NCI-H1930 (cell line): ENCODE data around the gene PSMB5.

Source experiments
- DNase-seq, 2 experiments: peaks; one replicate each; lab custom pipeline; 2025; lab: John Stamatoyannopoulos, UW

PSMB5 gene

GRCh38 chr14:23034498-23035302 lies at the start of gene PSMB5:
Gene PSMB5, minus strand, starts transcription at chr14:23034900. Its CDS starts 19 bp downstream, at chr14:23034881.
- DNase-seq: no peak

GRCh38 chr14:23080474-23080873 lies 45.8 kb upstream of the PSMB5 start:
- no peak for DNase-seq

- no peak for DNase-seq
Measured at GRCh38 chr14:23079716-23080115, 45.0 kb upstream of the PSMB5 start.

- no peak for DNase-seq
Measured at GRCh38 chr14:23078692-23079116, 44.0 kb upstream of the PSMB5 start.

DNA sequence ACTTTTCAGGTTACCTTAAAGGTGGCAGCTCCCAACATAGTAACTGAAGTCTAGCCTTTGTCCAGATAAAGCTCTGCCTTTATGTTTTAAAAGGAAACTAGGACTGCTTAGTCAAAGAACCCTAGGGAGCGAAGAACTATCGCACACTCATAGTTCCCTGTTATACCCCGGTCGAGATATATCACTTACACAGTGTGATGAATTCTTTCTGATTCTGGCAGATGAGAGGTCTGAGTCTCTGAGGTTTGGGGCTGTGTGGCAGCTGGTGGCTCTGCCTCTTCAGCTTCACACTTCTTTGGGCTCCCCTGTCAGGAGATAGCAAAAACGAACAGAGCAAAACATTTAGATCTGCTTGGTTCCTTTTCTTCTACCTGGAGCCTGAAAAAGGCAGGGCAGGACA lies 43.3 kb upstream of the PSMB5 start:
- DNase-seq: no peak

- no peak for DNase-seq
Measured at GRCh38 chr14:23076785-23077408, 42.2 kb upstream of the PSMB5 start.

- DNase-seq: no peak
Measured at GRCh38 chr14:23074906-23075305, 40.2 kb upstream of the PSMB5 start.

DNA sequence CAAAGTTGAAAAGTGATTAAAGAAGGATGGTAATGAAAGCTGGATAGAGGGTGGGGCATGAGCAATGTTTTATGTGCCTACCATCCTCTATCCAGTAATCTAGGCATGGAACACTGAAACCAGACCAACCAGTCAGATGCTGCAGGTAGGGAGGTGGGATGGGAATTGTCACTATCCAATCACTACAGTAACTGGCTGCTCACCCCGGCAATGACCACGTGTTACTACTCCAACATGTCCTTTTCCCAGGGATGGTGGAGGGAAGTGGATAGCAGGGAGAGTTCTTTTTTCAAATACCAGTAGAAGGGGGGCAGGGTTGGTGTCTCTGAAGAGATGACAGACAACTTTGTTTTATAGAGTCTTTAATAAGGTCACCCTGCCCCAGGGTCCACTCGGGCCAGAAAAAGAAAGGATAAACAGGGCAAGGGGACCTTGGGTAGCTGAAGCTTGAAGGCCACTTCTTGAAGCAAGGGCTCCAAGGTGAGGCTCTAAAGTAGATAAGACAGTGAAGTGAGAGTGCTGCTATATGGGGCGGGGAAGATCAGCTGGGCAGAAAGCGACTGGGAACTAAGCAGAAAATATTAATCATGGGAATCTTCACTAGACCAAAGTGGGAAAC lies 37.3 kb upstream of the PSMB5 start:
- no peak for DNase-seq

DNA sequence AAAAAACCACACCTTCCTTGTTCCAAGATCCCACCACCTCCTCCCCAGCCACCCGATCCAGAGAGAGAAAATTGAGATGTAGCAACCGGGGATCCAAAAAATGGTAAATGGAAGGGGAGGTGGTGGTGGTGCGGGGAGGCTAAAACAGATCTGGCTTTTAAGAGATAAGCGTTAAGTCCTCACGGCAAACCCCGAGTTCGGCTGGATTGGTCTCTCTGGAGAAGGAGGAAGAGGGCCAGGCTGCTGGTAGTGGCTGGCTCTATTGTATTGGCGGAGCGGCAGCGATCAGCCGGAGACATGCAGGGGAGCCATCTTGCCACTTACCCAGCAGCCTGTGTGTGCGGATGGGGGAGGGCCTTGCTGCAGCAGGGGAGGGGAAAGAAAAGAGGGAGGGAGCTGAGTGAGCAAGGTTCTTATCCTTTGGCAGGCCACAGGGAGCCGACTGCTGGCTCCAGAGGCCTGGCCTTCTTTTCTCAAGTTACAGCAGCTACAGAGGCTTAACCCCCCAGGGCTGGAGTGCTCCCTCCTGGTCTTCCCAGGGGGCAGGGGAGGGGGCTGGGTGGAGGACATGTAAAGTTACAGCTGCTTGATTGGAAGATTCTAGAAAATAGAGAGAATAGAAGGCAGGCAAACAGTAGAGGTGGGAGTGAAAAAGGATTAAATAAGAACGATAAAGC lies 36.7 kb upstream of the PSMB5 start:
- no peak for DNase-seq

GRCh38 chr14:23070262-23071129 lies 35.8 kb upstream of the PSMB5 start:
- DNase-seq: no peak

- no peak for DNase-seq
Measured at GRCh38 chr14:23069413-23069806, 34.7 kb upstream of the PSMB5 start.

DNA sequence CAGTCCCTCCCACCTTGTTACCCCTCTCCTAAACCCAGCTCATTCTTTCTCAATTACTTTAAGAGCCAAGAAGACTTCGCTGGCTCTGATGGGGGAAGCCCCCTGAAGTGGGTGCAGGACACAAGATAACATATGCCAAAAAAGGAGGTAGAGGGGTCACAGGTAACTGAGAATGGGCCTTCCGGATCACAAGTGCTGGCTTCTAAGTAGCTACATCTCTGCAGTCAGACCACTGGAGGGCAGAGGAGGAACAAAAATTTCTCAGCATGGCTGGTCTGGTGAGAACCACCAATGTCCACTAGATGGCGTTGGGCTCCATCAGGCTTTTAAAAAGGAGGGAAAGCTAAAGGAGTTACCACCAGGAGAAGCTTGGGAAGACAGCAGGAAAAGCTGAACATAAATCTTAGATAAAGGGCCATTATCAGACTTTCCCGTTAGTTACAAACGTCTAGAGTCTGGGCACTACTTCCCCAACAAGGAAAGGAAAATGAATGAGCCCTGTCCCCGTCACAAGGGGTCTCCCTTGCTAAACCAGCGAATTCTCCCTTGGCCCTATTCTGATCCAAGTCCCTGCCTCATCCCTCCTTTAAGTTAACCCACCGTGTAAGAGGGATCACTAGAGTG lies 34.2 kb upstream of the PSMB5 start:
- DNase-seq: no peak

DNA sequence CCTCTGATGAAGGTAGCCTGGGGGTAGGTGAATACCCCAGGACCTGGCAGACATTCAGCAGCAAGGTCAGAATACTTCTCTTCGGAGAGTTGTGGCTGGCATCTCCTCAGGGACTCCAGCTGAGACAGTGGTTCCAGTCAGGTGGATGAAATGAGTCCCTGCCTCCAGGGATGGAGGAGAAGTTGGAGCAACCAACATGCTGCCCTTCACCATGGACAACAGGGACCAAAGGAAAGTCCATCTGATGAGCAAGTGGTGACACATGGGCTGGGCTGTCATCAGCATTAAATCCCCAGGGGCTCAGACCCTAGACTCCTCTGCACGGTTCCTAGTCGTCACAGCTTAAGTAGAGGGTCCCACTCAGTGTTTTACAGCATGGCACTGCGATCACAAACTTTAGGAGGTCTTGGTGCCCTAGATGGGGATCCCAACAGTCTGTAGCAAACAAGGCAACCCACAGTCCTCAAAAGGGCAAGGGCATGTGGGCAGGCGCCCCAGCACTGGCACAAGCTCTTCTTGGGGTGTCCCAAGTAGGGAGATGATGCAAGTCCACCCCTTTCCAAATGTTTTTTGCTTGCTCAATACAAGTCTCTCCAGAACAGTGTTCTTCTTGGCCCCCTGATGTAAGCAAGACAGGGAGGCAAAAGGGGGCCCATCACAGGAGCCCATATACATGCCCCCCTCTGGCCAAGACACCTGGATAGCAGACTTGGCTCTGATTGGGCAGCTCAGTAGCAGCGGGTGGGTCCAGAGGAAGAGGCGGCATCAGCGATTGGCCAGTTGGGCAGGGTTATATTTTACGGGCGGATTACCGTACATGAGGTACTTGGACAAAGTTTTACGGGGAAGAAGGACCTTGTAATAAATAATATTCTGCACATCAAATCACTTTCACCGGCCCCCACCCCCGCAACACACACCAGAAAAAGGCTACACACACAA lies 33.4 kb upstream of the PSMB5 start:
- DNase-seq: no peak

DNA sequence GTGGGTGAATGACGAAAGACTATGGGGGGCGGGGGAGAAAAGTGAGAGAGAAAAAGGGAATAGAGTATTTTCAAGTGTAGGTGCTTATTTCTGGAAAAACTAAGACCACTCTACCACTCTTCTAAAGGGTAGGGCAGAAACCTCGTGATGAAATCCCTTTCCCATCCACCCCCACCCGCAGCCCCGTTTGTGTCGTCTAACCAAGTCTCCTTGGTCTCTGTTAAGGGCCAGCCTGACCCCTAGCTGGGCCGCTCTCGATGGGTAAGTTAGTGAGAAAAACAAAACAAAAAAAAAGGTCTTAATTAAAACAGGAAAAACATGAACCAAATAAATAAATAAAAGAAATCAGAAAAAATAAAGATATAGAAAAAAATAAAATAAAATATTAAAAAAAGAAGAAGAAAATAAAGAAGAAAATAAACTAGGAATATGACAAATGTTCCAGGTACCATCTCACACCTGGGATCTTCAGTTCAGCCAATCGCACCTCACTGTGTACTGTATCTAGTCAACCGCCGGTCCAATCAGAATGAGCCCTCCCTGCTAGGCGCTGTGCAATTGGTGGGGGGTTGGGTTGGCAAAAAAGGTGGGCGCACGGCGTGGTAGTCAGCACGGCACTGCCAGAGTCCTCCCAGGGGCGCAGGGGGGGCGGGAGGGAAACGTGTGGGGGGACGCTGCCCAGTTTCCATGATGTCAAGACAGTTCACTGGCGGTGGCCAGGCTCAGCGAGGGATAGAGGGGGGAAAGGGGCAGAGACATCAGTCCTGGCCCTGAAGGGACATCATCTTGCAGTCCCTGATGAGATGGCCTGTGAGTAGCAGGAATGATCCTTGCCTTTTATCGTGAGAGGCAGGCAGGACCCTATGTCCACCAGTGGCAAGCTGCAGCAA lies 32.4 kb upstream of the PSMB5 start:
- DNase-seq: no peak

GRCh38 chr14:23066368-23066767 lies 31.7 kb upstream of the PSMB5 start:
- DNase-seq: no peak

- DNase-seq: no peak
Measured at GRCh38 chr14:23063601-23064000, 28.9 kb upstream of the PSMB5 start.

GRCh38 chr14:23062002-23062401 lies 27.3 kb upstream of the PSMB5 start:
- DNase-seq: no peak

DNA sequence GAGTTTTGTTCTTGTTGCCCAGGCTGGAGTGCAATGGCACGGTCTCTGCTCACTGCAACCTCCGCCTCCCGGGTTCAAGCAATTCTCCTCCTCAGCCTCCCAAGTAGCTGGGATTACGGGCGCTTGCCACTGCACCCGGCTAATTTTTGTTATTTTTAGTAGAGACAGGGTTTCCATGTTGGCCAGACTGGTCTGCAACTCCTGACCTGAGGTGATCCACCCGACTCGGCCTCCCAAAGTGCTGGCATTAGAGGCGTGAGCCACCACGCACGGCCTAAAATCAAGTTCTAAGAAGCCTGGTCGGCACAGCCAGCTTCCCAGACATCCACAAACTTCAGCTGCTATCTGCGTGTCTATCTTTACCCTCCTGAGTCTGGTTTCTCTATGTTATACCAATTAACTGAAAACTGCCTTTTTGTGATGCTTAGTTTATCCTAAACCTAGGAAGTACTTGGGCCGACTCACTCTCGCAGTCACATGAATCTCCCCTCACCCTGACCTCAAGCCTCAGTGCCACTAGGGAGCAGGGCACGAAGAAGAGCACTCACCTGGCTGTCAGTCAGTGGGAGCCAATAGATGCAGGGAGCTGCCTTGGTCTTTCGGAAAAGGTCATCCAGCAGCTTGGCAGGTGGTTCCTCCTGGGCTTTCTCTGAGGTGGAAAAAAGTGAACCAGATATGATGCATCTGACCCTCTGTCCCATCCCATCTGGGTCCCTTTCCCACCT lies 26.0 kb upstream of the PSMB5 start:
- no peak for DNase-seq
